HG03575 (cell line): Measurements from ENCODE around the gene CTNNA2.

Experiments used
- ATAC-seq: cut with Tn5 transposase; IDR thresholded peaks from one replicate; pipeline ENCODE4 v1.9.1; 2021; ENCODE audit not compliant: unreplicated experiment, insufficient number of reproducible peaks, low FRiP score; ENCODE audit errors: extremely low read depth

The CTNNA2 gene

DNA sequence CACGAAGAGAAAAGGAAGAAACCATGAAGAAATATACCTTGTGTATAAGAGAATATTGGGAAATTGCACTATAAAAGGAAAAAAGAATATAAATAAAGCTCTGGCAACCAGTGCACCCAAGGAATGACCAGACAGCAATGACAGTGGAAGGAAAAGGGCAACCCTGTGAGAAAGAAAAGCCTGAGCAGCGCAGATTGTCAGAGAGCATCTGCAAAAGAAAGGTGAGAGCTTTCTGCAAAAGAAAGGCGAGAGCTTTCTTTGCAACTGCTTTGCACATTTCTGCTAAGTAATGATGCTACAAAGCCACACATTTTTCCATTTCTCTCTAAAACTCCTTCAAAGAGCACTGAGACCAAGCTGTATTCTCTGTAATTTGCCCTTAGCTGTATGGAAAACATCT, 83.6 kb downstream of the CTNNA2 start:
- ATAC-seq = no peak

- no peak for ATAC-seq
These were observed 91.9 kb downstream of the CTNNA2 start for GRCh38 chr2:79604748-79605147.

- ATAC-seq = no peak
These were observed 98.7 kb downstream of the CTNNA2 start for GRCh38 chr2:79611448-79612016.

- ATAC-seq = no peak
These were observed 100.1 kb downstream of the CTNNA2 start for GRCh38 chr2:79612999-79613398.

DNA sequence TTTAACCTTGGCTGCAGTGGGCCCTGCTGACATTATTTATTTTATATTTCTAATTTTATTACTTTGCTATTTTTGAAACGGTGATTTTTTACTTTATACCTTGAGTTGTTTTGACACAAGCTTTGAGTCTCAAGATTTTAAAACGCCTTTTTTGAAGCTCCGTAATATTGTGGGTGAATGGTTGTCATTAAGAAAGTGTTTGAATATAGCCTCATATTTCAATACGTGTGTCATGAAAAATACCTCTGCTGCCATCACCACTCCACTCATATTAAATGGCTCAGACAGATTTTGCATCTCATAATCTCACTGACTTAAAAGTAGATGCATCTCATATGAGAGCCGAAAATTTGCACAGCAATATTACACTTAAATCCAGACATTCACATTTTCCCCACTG, 106.6 kb downstream of the CTNNA2 start:
- ATAC-seq = no peak

DNA sequence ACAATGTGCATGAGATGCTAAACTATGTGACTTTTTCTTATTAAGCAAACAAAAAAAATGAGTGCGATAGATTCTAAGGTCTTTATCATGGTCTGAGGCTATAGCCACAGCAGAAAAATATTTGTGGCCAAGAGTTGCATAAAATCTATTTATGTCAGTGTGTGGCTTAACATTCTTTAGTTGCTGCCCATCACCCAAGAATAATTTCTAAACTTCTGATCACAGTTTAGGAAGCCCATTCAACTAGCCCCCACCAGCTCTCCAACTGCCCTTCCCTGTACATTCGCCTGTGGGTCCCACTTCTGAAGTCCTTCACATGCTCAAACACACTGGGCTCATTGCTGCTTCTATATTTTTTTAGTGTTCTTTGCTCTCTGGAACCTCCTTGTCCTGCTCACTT, 107.1 kb downstream of the CTNNA2 start:
- no peak for ATAC-seq

GRCh38 chr2:79620679-79621078, 107.8 kb downstream of the CTNNA2 start:
- ATAC-seq = no peak

GRCh38 chr2:79621252-79621651, 108.4 kb downstream of the CTNNA2 start:
- ATAC-seq = no peak

GRCh38 chr2:79621755-79622154, 108.9 kb downstream of the CTNNA2 start:
- ATAC-seq = no peak

DNA sequence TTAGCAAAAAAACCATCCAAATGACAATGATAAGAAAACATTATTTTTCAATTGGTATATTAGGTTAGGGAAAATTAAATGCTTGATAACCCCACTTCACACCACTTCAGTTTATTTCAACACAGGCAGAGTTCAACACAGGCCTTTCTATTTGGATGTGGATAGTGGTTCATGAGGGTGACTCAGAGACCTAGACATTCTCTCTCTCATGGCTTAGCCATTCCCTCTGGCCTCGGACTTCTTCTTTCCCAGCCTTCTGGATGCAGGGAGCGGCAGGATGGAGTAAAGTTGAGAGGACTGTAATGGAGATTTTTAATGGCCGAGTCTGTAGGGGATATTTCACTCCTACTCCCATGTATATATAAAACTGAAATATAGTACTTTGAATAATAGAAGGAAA, 109.7 kb downstream of the CTNNA2 start:
- ATAC-seq = no peak

- ATAC-seq = no peak
These were observed 114.4 kb downstream of the CTNNA2 start for GRCh38 chr2:79627237-79627636.

DNA sequence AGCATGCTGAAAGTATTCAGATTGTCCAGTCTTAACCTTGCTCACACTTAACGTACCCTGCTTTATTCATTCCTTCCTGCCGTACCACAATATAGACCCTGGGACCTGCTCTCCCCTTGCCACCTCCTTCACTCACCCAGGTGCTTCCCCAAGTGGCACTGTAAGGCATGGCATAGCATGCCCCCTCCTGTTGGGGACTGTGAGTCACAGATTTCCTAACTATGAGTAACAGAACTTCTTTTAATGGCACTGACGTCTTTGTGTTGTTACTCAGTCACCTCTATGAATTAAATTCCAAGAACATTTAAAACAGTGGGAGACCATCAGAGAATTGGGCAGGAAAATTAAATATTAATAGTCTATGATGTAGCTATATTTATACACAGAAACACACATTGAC, 117.2 kb downstream of the CTNNA2 start:
- ATAC-seq = no peak

DNA sequence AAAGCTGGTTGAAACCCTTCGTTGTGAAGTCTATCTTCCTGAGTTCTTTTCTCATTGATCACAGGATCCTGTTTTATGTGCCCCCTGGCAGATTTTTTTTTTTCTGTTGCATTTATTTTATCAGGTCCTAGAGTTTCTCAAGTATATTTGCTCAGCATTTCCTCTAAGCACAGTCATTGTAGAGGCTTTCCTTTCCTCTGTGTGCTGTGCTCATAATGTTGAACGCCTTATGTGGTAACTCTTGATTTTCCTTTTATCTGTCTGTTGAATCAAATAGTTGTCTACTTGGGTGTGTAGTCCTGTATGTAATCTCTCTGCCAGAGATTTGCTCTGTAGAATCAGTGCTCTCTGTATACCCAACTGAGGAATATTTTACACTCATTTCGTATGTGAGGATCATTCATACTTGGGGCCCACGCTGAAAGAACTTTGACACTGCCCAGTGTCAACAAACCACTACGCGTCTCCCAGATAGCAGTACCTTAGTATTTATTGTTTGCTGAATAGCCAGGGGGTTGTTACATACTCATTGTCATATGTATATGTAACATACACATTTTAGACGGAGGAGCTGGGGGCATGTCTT, 118.2 kb downstream of the CTNNA2 start:
- no peak for ATAC-seq

DNA sequence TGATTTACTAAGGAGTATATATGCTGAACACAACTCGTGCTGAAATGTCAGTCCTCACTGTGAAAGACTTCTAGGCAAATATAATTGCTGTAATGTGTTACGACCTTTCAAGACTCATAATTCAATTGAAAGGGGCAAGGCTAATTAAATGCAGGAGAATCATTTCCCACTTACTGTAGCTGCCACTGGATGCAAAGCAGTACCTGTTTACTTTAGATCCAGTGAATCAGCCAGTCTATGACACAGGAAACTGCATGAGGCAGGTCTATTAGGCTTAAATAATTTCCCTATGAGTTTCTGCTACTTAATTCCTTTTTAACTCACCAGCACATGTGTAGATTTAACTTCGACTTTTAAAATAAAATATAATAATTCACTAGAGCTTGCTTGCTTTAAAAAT, 125.6 kb downstream of the CTNNA2 start:
- no peak for ATAC-seq

- ATAC-seq = no peak
These were observed 126.1 kb downstream of the CTNNA2 start for GRCh38 chr2:79638954-79639353.

DNA sequence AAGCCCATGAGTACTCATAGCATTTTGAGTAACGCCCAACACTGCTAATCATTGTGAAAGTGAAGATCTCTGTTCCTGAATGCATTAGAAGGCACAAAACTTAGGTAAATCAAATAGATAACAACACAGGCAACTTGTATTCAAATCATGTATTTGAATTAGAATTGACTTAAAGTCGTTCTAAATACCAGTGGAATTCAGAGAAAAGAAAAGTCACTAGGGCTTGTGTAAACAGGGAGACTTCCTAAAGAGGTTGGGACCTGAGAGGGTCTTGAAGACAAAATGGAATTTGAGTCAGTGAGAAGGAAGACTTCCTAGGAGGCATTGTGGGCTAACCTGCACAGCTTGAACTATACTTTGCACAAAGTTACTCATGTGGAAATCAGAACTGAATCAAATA, 127.2 kb downstream of the CTNNA2 start:
- no peak for ATAC-seq

GRCh38 chr2:79649531-79649930, 136.7 kb downstream of the CTNNA2 start:
- ATAC-seq = no peak

DNA sequence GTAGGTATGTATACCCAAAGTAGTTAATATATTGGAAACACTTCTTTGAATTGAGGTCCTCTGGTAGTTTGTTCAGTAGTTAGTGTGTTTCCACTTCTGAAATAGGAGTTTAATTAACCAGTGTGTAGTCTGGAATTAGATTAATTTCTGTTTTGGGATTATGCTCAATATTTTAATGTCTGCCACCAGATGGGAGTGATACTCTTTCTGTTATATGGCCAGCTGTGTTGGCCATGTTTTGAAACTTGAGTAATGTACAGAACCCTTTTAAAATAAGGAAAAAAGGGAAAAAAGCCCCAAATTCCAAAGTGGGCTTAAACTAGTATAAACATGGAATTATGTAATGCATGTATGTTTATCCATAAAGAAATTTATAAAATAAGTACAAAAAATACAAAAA, 147.7 kb downstream of the CTNNA2 start:
- ATAC-seq = no peak

- no peak for ATAC-seq
These were observed 152.2 kb downstream of the CTNNA2 start for GRCh38 chr2:79665091-79665490.

- no peak for ATAC-seq
These were observed 153.6 kb downstream of the CTNNA2 start for GRCh38 chr2:79666430-79666829.

- no peak for ATAC-seq
These were observed 156.9 kb downstream of the CTNNA2 start for GRCh38 chr2:79669714-79670113.
